ENCODE measurements around the gene SIGLECL1.

The SIGLECL1 gene

DNA sequence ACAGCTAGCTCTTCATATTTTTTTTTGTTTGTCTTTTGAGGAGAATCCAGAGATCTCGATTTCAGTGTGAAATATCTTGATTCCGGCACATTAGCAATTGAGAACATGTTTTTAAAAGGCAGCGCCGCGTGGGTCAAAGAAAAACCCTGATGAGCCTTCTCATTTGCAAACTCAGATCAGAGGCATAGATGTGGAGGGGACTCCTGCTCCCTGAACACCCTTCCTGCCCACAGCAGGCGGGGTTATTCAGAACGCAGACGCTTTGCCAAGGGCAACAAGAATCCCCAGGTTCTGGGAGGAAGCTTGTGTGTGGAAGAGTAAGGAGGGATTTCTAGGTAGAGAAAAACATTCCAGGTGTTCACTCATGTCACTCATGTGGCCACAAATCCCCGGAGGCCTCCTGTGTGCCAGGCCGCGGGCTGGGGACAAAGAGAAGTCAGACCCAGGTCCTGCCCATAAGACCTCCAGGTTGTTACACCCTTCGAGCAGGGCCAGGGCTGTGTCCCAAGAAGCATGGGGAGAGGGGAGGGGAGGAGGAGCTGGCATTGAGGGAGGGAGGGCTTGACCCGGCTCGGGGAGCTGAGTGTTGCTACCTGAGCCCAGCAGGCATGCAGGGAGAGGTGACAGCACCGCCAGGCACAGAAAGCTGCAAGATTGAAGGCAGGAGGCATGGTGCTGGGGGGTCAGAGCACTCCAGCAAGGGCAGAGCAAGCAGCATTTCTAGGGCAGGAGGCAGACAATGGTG lies 44.7 kb downstream of the SIGLECL1 start:
- no peak for DNase-seq (ENCODE audit: low spot score)

DNA sequence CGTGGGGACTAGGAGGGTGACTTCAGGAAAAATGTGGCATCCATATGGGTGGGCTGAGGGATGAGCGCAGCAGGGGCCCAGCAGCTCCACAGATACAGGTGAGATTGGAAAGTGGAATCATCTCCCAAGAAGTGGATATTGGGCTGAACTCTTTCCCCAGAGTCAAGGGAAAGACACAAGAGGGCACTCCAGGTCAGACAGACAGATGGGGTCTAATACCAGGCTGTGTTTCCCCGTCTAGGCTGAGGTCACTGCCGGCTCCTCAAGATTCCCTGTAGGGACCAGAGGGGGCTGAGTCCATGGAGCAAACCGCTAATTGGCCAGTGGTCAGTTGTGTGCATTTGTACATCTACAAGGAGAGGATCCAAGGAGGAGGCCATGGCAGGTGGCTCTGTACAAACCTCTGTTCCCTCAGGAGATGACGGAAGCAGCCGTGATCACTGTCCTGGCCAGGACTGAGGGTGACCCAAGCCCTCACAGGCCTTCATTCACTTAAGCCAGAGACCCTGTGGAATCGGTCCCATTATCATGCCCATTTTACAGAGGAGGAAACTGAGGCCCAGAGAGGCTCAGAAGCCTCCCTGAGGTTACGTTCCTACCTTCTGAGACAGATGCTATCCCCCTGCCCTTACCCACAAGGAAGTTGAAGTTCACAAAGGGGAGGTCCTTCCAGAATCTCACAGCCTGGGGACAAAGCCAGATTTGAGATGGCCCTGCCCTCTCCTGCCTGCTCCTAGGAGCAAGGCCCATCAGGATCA lies 45.6 kb downstream of the SIGLECL1 start:
- DNase-seq (ENCODE audit: low spot score) = no peak

DNA sequence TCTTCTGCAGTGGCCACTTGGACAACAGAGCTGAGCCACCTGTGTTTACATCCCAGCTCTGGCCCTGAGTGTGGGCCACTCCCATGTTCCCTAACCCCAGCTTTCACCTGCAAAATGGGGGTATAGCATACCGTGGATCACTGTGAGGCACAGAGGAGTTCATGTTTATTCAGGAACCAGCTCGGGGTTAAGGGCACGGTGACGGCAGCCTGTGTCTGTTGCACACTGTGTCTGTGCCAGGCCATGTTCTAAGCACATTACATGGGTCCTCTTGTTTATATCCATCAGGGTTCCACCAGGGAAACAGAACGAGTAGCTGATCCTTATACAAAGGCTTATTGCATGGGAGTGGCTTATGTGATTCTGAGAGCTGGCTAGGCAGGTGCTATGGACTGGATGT lies 46.5 kb downstream of the SIGLECL1 start:
- no peak for DNase-seq (ENCODE audit: low spot score)

DNA sequence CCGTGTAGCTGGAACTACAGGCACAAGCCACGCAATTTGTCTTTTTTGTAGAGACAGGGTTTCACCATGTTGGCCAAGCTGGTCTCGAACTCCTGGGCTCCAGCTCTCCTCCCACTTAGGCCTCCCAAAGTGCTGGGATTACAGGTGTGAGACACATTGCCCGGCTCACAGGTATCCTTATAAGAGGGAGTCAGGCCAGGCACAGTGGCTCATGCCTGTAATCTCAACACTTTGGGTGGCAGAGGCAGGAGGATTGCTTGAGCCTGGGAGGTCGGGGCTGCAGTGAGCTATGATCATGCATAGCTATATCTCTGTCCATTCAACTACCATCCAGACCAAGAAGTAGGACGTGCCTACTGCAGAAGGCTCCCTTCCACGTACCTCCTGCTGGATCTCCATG lies 50.4 kb downstream of the SIGLECL1 start:
- DNase-seq (ENCODE audit: low spot score) = no peak

DNA sequence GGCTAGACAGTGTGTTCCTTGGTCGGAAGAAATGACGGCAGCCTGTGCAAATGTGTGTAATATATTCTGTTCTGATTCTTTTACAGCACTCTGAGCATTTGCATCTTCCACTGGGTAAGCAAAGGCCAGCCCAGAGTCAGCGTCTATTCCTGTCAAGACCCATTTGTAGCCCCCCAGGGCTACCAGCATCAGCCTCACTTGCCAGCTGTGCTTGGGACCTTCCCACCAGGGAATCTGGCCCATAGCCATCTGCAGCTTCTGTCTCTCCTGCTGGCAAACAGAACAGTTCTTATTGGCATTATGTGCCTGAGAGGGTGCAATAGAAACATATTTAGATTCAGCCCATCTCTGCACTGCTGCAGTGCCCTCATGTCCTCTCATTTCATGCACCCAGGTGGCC lies 54.6 kb downstream of the SIGLECL1 start:
- DNase-seq (ENCODE audit: low spot score) = no peak

DNA sequence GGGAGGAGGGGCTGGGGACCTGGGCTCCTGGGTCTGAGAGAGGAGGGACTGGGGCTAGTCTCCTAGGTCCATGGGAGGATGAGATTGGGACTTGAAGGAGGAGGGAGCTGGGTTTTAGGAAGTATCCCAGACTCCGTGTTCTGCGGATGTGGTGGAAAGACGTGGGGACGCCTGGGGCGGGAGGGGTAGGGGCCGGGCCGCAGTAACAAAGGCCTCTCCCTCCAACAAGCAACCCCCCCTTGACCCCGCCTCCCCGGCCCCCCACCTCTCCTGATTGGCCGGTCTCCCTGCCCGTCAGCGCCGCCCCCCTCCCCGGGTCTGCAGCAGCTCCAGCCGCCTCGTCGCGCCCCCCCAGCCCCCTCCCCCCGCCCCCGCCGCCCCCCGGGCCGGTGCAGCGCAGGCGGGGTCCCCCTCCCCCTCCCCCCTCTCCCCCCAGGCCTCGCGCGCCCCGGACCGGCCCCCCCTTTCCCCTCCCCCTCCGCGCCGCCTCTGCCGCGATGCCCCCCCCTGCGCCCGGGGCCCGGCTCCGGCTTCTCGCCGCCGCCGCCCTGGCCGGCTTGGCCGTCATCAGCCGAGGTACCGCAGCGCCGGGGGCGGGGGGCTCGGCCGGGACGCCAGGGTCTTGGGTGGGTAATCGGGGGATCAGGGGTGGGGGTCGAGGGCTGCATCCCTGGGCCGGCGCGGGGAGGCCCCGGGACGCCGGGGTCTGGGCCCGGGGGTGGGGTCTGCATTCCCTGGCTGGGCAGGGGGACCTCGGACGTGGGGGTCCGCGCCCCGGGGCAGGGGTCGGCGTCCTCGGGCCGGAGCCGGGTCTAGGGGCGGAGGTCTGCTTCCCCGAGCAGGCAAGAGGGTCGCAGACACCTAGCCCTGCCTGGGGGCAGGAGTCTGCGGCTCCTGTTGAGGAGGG lies 60.7 kb downstream of the SIGLECL1 start, which contains the start of gene IGLON5:
IGLON5 (plus strand) TSS at position 294 of the 907 bp plus-strand sequence; CDS start at position 498, 204 bp downstream.
- DNase-seq (ENCODE audit: low spot score) = no peak

DNA sequence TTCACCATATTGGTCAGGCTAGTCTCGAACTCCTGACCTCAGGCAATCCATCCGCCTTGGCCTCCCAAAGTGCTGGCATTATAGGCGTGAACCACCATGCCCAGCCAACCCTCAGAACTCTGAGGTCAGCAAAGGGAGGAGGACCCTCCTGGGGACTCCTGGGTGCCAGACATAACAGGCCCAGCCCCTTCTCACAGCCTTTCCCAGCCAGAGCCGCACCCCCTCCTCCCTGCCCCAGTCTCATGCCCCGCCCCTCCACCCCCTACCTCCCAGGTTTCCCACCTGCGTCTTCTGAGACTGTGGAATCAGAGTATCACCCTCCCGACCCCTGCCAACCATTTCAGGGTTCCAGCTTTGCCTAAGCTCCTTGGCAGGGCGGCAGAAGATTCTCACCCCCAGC lies 65.8 kb downstream of the SIGLECL1 start:
- no peak for DNase-seq (ENCODE audit: low spot score)

DNA sequence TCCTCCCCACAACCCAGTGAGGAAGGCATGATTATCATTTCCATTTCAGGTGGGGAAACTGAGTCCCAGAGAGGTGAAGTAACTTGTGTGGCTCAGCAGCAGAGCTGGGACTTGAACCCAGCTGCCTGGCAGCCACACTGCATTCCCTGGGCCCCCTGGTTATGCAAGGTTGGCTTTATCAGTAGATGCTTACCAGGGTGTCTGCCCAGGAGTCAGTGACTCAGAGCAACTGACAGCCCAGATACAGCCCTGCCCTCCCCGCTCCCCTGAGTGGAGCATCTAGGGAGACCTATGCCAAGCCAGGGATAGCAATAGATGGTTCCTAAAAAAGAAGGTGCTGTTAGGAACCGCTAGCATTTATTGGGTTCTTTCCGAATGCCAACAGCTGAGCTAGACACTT lies 66.5 kb downstream of the SIGLECL1 start:
- DNase-seq (ENCODE audit: low spot score) = no peak

DNA sequence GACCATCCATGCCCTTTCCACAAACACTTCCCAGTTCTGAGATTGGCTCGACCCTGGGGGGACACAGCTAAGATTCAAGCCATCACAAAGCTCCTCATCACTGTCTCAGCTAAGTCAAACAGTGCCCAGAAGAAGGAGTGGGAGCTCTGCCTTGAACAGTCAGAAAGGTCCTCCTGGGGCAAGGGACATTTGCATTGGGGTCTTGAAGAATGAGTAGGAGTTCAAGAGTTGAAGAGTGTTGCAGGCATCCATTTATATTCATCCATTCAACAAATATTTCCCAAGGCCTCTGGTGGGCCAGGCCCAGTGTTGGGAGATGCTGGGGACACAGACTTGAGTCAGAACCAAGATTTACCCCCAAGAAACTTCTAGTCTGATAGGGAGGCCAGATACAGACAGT lies 67.1 kb downstream of the SIGLECL1 start:
- no peak for DNase-seq (ENCODE audit: low spot score)
